Body of pancreas (tissue), 4 donors: ENCODE data around the gene BCL11B.

Experiments
- CTCF ChIP-seq, 7 experiments: fragments of 450-650 bp in 4 of 7; fragments of 200-600 bp in 3 of 7; sonication (generic) in 3 of 7; IDR thresholded peaks; one replicate each; pipeline ENCODE4 v1.5.1; 2016 to 2019; ENCODE audit warnings: antibody characterized with exemption in 7 of 7
- POLR2A ChIP-seq, 3 donors: fragments of 450-650 bp; IDR thresholded peaks; one replicate each; pipeline ENCODE4 v1.6.1; 2016; ENCODE audit warnings: antibody characterized with exemption in 3 of 3, mild to moderate bottlenecking in 2 of 3

DNA sequence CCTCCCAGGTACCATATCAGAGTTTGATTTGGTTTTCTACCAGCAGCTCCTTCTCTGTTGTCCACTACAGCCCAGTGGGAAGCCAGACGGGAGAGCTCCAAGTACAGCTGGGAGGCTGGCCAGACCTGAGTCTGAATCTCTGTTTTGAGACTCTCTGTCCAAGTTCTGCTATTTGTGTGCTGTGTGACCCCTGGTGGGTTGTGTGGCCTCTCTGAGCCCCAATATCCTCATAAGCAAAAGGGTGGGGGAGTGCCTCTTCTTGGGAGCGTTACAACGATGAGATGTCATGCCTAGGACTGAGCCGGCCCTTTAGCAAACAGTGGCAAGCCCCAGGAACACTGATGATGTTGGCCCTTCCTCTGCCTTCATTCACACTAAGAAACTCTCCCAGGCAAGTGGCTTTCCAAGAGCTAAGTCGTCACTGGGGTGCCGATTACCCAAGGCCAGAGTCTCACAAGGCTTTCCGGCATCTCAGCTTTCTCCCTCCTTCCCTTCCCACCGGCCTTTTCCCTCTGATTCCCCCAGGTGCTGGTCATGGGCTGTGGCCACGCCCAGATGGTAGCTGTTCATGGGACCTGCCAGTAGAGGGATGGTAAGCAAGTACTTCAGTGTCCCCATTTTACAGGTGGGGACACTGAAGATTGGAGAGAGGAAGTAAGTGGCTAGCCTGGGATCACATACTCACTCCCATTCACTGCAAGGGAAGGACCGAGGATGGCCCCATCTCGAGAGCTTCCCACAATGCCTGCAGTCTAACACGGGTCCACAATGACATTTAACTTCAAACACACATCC lies 47.7 kb downstream of the BCL11B start:
- no peak for TF ChIP-seq CTCF (IDR thresholded peaks at IDR 0.05)
- no peak for TF ChIP-seq POLR2A (IDR thresholded peaks at IDR 0.05)
